ENCODE measurements around the gene GPR107. TPM values are rescaled to one million over a fixed set of nuclear protein-coding genes. Genes with fewer than 3 reads are reported as not detected.

Gene GPR107
- total RNA-seq, 4 donors from 2014 or later, result 20.7 to 27.7 (median 25.6) TPM

DNA sequence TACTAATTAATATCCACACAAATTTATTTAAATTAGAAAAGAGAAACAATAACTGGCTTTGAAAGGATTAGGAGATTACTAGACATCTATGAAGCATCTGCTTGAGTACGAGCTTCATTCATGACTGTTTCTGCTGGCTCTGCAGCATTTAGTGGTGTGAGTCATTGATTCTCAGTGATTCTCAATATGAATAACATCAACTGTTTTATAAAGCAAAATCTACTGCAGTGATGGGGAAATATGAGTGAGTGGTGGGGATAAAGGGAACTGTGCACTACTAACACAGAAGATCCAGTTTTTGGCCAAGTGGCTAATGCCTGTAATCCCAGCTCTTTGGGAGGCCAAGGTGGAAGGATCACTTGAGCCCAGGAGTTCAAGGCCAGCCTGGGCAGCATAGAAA, 19.1 kb upstream of the GPR107 start:
- TF ChIP-seq, protein P1, sequence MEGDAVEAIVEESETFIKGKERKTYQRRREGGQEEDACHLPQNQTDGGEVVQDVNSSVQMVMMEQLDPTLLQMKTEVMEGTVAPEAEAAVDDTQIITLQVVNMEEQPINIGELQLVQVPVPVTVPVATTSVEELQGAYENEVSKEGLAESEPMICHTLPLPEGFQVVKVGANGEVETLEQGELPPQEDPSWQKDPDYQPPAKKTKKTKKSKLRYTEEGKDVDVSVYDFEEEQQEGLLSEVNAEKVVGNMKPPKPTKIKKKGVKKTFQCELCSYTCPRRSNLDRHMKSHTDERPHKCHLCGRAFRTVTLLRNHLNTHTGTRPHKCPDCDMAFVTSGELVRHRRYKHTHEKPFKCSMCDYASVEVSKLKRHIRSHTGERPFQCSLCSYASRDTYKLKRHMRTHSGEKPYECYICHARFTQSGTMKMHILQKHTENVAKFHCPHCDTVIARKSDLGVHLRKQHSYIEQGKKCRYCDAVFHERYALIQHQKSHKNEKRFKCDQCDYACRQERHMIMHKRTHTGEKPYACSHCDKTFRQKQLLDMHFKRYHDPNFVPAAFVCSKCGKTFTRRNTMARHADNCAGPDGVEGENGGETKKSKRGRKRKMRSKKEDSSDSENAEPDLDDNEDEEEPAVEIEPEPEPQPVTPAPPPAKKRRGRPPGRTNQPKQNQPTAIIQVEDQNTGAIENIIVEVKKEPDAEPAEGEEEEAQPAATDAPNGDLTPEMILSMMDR (IDR thresholded peaks at IDR 0.05; ENCODE audit: low read depth), result no peak

DNA sequence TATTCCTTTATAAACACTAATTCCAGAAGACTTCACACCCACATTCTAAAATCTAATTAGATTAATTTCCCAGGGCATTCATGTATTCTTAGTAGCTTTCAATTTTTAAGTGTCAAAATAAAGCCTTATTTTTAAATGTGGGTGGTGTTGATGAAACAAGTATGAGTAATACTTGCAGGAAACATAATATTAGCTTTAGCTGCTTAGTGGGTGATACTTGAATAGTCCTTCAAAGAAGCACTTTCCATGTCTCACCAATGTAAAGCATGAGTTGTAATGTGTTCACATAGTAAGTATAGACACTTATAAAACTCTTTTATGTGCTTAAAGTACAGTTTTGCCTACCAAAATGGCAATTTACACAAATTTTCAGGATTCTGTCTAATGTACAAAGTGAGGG, 17.6 kb upstream of the GPR107 start:
- TF ChIP-seq, protein P1 (IDR thresholded peaks at IDR 0.05; ENCODE audit: low read depth), result no peak

DNA sequence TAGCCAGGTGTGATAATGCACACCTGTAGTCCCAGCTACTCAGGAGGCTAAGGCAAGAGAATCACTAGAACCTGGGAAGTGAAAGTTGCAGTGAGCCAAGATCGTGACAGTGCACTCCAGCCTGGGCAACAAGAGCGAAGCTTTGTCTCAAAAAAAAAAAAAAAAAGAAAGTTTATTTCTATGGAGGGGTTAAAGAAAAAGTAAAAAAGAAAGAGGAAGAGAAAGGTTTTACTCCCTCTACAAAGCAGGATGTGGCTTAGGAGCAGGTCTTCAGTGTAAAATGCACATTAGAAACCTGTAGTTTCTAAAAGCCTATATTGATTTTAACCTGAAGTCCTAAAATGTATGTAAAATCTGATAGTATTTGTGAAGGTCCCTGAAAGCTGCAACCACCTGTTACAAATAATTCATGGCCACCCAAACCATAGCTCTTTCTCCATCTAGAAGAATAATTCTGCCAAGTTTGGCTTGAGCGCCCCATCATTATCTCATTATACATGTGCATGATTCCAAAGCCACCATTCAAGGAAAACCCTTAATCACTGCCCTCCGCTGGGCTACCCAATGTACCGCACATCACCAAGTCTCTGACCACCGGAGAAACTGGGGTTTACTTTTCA, 14.1 kb upstream of the GPR107 start:
- TF ChIP-seq, protein P1 (IDR thresholded peaks at IDR 0.05; ENCODE audit: low read depth), result no peak

DNA sequence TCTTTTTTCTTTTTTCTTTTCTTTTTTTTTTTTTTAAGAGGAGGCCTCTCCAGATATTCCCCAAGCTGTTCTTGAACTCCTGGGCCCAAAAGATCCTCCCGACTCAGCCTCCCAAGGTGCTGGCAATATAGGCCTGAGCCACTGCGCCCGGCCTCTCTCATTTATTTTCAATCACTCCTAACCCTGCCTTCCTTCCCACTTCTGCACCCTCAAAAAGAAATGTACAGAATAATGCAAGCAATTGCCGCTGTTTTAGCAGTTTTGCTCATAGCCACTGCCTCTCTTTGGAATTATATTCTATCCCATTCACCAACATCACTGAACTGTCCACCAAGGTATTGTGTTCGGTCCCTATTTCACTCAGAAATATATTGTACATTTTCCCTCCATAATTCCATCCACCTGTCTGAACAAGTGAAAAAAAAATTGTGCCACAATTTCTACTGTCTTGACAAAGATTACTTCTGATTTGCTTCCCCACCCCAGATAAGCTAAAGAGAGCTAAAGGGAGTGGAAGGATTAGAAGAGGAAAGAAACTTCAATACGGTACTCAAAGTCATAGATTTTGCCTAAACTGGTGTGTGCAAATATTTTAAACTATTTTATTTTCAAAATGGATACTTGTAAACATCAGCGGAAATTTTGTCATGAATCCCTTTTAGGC, 12.6 kb upstream of the GPR107 start:
- TF ChIP-seq, protein P1 (IDR thresholded peaks at IDR 0.05; ENCODE audit: low read depth), result no peak

DNA sequence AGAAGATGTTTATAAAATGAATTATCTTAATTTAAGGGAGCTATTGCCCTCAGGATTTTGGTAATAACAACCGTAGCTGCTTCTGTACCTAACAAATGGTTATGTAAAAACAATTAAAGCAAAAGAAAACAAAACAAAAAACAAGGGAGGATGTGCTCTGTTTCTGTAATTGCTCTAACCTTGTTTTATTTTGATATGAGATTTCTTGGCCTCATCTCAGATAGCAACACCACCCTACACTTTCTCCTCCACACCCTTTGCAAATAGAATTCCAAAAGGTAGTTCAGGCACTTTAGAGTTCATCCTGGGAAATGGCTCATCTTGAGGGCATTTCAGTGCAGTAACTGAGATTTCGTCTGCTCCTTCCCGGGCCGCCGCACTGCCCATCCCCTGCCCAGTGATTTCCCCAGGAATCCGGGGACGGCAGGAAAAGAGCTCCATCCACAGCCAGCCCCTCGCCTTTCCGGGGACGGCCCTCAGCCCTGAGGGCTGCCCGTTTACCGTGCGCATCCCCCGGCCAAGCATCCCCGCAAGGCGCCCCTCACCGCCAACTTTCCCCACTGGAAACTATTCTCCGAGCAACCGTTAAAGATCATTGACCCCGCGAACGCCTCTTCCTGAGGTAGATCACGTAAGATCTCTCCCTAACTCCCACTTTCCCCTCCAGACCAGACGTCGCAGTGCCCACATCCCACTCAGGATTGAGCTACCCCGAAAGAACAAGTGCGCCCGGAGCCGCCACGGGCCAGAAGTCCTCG, 11.9 kb upstream of the GPR107 start:
- TF ChIP-seq, protein P1 (IDR thresholded peaks at IDR 0.05; ENCODE audit: low read depth), result no peak

DNA sequence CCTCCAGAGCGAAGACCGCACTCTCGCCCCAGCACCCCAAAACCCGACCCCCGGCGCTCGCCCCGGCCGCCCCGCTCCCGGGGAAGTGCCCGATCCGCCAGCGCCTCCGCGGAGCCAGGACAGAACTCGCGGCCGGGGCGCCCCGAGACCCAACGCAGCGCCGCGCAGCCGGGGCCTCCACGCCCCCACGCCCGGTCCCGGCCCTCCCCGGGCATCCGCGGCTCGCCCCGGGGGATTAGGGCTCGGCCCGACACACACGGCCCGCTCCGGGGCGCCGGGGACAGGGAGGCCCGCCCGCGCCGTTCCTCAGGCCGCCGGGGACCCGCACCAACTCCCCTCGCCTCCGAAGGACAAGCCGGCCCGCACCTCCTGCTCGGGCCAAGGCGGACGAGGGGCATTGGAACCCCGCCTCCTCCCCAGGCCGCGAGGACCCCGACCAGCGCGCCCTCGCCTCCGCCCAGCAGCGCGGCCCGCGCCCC, 11.3 kb upstream of the GPR107 start:
- TF ChIP-seq, protein P1 (IDR thresholded peaks at IDR 0.05; ENCODE audit: low read depth), result no peak

Measured in subcutaneous adipose tissue (tissue), 4 donors.